ENCODE measurements around the gene SLC2A2.
A peak's percentile ranks its signal among the peaks of the same experiment; 100 is the strongest.

Gene SLC2A2

DNA sequence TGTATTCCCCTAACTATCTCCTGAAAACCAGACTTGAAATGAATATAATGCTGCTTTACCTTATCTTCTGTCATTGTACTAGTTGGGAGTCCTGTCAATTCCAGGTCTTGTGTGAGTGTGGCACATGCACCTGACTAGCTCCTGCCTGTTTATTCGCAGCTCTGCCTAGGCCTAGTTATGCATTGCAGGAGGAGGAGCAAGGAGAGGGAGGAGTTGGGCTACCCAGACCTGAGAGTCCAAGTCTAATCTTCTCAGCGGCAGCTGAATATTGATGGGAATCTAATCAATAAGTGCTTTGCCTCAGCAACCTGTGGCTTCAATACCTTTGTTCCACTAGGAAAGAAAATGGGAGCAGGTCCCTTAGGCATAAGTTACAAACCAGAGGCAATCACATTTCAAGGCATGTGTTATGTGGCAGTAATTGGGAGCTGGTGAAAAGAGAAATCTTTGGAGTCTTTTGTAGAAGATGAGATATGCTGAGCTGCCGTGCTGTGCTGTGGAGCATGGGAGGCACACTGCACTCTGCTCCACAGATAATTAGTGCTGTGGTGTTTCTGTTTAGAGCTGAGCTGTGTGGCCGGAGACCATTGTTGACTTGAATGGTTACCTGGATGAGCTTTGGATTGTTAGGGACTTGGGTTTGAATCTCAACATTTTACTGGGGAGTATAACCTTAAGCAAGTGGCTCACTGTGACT is at the start of gene SLC2A2:
Gene SLC2A2, minus strand, starts transcription at position 124 of the 697 bp plus-strand sequence. Its CDS starts 50 bp downstream, at position 74.
- DNase-seq (ENCODE audit: low spot score): no peak

GRCh38 chr3:171072432-171072831 is 45.9 kb upstream of the SLC2A2 start:
- DNase-seq (ENCODE audit: low spot score): no peak

- DNase-seq (ENCODE audit: low spot score): no peak
Observed at GRCh38 chr3:171068658-171069057, 42.1 kb upstream of the SLC2A2 start.

GRCh38 chr3:171066206-171066605 is 39.7 kb upstream of the SLC2A2 start:
- DNase-seq (ENCODE audit: low spot score): no peak

DNA sequence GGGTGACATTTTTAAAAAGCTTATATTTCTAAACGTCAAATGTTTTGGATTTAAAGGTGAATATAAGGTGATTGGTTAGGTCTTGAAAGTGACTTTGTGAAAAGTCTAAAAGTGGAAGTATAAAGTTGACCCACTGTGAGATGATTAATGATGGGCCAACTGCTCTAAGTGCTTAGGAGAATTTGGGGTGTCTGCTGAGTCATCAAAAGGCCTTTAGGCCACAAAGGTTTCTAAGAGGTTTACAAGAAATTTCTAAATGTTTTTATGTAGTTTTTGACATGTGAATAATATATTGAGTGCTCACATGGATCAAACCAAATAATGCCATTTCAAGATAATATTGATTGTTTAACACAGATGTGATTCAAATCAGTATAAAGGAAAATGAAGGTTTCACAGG is 39.2 kb upstream of the SLC2A2 start:
- no peak for DNase-seq (ENCODE audit: low spot score)

DNA sequence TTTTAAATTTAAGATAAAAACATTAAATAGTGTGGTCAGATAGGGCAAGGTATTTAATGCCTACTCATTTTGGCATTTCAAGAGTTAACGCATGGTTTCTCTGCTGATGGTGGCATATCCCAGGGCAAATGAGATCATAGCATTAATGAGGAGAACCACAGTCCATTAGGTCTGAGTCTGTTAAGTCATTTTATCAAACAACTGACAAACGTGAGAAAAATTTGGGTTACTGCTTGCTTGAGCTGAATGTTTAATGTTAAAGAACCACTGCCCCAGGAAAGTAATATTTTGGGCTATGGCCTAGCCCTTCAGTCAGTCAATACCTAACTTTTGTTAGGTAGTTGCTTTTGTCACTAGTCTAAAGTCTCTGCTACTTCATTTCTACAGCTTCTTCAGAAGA is 37.9 kb upstream of the SLC2A2 start:
- no peak for DNase-seq (ENCODE audit: low spot score)

- no peak for DNase-seq (ENCODE audit: low spot score)
Observed at GRCh38 chr3:171061749-171062148, 35.2 kb upstream of the SLC2A2 start.

- no peak for DNase-seq (ENCODE audit: low spot score)
Observed at GRCh38 chr3:171059978-171060377, 33.5 kb upstream of the SLC2A2 start.

DNA sequence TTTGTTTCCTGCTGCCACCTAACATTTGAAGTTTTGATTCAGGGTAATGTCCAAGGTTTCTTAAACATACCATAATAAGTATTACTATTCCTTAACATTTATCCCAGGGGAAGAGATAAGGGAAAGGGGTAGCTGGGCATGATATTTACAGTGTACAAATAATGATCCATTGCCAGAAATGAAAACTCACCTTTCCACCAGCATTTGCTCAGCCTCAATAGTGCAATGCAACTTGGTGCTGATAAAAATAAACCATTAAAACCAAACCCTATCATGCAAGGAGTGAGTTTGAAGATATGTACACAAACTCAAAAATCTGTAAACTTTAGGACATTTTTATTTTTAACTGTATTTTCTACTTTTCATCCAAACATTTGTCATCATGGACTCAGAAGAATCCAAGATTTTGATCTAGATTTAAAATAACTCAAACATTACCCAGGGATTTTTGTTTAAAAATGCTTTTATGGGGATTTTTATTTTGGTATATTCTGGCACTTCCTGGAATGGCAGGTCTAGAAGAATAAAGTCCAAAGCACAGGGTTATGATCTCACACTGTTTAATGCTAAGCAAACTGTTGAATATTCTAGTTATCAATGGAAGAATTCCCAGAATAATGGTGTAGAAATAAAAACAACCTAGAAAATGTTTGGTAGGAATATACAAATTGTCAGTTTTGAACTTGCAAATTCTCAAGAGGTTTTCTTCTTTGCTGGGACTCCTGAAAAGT is 32.5 kb upstream of the SLC2A2 start:
- DNase-seq (ENCODE audit: low spot score): no peak

DNA sequence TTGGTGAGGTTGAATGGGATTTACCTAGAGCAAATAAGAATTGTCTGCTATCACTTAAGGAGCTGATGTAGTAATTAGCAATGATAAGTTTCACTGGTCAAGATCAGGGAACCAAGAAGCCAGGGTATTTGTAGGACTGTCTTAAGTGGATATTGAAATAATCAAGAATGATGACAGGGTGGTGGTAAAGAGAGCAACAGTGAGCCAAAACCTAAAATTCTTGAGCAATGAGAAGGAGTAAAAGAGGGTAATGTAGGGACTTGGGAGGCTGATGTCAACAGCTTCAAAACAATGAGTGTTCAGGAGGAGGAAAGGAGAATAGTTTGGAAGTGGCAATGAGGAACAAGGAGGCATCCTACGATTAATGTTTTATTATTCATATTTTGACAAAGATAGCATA is 31.5 kb upstream of the SLC2A2 start:
- DNase-seq (ENCODE audit: low spot score): no peak

DNA sequence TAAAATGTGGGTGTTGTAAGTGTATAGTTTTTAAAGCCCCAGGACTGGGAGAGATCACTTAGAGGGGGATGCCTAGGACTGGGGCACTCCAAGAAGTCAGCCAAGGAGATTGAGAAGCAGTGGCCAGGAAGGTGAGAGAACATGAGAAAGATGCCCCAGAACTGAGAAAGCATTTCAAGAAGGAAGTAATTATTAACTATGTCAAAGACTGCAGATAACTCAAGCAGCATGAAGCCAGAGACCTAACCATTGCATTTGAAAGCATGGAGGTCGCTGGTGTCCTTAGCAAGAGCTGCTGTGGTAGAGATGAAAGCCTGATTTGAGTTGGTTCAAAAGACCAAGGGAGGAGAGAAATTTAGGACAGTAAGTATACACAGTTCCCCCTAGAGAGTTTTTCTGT is 30.6 kb upstream of the SLC2A2 start:
- DNase-seq (ENCODE audit: low spot score): no peak

DNA sequence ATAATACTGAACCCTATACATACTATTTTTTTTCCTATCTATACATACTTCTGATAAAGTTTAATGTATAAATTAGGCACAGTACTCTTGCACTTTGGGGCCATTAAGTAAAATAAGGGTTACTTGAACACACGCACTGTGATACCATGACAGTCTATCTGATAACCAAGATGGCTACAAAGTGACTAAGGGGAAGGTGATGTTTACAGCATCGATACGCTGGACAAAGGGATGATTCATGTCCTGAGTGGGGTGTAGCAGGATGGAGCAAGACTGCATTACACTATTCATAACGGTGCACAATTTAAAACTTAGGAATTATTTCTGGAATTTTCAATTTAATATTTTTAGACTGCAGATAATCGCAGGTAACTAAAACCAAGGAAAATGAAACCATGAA is 30.0 kb upstream of the SLC2A2 start:
- DNase-seq (ENCODE audit: low spot score): no peak

DNA sequence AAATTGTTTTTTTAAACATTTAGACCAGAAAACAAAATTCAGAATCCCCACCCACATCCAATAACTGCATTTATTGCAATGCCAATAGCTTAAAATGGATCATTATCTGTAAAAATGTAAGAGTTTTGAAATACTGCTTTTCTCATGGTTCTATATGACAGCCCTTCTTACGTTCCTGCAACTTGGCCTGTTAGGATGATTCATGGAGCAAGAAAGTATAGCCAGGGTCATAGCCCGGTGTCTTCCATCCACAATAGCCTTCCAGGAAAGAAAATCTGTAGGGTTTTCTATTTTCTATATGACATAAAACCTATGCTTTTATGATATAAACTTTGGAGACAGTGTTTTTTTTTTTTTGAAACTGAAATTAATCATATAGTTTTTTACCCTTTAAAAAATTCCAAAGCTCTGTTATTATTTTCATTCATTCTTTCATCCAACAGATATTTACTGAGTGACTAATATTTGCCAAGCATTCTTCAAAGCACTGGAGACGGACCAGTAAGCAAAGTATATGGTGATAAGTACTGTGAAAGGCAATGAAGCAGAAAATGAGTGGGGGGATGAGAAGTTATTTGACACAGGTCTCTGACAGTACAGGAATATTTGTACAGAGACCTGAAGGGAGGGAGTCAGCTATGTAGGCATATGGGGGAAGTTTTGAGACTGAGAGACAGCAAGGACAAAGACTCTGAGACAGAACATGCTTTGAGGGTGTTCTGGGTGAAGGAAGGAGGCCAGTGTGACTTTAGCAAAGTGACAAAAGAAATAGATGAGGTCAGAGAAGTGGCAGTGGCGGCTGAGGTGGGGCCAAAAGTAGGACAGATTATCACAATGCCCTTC is 29.0 kb upstream of the SLC2A2 start:
- no peak for DNase-seq (ENCODE audit: low spot score)

DNA sequence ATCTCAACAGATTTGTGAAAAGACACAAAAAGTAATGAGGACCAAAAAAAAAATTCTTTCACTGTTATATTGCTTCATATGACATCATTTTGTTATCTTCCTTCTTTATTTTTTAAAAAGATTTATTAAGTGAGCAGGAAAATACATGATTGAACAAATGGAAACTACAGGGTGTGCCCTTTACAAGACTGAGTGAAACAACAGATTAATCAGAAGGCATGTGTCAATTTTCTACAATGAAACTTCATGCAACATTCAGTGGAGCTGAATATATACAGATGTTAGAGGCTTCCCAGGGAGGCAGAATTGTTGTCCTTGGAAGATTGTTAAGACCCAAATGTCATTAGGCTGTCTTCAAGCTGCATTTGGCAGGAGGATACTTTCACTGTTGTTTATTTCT is 28.4 kb upstream of the SLC2A2 start:
- no peak for DNase-seq (ENCODE audit: low spot score)

DNA sequence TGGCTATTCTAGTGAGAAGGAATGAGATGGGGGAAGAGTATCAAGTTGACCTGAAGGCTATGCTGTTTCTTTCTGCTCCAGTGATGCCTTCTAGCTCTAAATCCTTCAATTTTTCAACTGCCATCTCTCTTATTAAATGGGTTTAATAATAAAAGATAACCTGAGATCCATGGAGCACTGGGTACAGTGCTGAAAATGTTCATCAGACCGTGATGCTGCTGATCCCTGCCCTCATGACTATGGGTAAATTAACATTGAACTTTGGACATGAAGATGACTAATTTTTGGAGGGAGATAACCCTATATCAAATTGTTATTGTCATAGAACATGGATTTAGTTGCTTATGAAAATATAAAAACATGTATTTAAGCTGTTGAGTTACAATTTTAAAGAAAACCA is 27.7 kb upstream of the SLC2A2 start:
- no peak for DNase-seq (ENCODE audit: low spot score)

DNA sequence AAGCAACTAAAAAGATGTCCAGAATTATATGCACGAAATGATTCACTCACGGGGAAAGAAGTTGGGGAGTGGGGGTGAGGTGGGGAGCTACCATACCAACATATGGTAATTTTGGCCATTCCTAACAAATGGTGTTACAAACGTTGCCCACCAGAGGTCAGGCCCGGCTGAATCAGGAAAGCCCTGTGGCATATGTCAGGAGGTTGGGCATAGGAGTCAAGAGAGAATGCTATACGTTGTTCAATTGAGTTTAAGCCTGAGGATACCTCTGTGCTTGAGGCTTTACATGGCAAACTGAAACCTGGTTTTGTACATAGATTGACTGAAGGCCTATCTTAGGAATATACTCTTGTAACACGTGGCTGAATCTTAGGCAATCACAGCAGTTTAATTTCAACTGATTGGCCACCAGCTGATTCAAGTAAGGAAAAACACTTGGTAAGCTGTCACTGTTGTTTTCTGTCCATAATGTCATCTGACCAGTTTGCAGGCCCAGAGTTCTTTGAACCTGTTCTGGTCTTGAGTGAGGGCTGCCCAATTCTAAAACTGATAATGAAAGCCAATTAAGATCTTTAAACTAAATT is 23.4 kb upstream of the SLC2A2 start:
- peak; percentile 56 for DNase-seq (ENCODE audit: low spot score)

GRCh38 chr3:171046760-171047159 is 20.2 kb upstream of the SLC2A2 start:
- DNase-seq (ENCODE audit: low spot score): no peak

DNA sequence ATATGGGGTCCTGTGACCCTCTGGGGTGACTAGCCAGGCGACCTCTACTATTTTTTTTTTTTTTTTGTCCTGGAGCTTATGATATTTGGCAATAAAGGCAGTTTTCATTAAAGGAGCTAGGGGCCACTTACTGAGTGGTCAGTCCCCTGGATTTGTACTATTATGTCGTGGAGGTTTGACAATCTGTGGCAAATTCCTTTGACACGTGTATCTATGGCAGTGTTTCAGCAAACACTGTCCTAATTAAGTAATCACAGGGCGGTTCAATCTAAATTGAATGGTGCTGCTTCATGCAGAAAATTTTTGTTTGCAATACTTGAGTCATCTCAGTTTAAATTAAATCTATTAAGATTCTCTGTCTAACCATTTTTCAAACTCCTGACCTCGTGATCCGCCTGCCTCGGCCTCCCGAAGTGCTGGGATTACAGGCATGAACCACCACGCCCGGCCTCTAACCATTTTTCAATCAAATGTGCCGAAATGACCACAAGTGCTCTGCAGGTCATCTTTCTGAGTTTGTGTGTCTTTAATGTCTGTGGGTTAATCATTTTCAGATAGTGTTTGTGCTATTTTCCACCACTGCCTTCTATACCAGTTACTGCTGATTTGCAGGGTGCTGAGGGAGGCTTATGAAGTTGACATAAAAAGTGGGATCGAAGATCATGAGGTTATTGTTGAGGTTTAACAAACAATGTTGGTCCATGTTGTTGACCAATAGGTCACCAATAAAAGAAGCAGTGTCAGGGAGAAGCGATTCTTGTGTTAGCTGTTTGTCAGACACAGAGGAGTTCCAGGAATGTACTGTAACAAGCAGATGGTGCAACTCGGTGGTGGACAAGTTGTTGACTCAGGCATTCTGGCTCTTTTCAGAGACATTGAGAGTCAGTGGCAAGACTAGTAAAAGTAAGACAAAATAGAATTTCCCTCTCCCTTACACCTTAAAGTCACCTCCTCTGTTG is 18.6 kb upstream of the SLC2A2 start:
- no peak for DNase-seq (ENCODE audit: low spot score)

DNA sequence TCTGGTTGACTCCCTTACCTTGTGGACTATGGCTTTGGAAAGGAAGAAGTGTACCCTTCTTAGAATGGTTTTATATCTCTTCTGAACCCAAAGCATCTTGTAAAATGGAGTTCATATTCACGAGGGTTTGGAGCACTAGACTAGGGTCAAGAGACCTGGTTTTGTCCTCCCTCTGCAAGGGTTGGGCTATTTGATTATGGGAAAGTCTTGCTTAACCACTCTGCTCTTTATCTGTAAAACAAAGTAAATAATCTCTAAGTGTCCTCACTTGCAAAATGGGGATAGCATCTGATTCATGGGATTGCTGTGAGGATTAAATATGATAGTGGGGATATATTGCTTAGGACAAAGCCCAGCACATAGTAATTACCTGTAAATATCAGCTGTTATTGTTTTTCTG is 17.9 kb upstream of the SLC2A2 start:
- no peak for DNase-seq (ENCODE audit: low spot score)

- no peak for DNase-seq (ENCODE audit: low spot score)
Observed at GRCh38 chr3:171039674-171040073, 13.2 kb upstream of the SLC2A2 start.

- DNase-seq (ENCODE audit: low spot score): no peak
Observed at GRCh38 chr3:171038342-171038741, 11.8 kb upstream of the SLC2A2 start.

Data from Ammon's horn (tissue), 1 donor.